A549 treated with CpdA at 1 μM for 4 hours (cell line): Measurements from ENCODE around the gene CNTNAP5. TPM values are rescaled to one million over a fixed set of nuclear protein-coding genes. Genes with fewer than 3 reads are reported as not detected.

Experiments
- total RNA-seq: library from RNA; stranded (reverse); fragments of 200-300 nt; extraction: Qiagen RNA extraction; gene quantifications from 5 replicates; pipeline ENCODE4 v1.2.3, GENCODE V29; 2022; ENCODE audit warnings: low read depth

CNTNAP5 gene
- total RNA-seq, result not detected in 5 replicates

DNA sequence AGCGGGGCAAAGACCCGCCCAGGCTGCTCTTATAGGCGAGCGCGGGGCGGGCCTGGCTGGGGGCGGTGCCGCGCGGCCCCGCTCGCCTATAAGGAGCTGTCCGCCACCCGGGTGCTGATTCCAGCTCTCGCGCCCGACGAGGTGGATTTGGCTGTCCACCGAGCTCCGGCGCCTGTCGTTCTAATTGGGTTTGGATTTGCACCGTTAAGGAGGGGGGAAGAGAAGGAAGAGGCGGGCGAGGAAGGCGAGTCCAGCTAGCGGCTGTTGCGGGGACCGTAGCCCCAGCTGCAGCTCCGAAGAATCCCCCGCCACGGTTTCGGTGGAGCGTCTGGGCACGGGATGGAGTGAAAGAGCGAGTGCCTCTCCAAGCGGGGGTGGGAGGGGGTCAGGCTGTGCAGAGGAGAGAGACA, at the start of gene CNTNAP5:
TSS of gene CNTNAP5 (plus strand) at position 117 of the 410 bp plus-strand sequence. CDS start 364 bp downstream, outside the sequence.

